ENCODE data around the gene MYO5A. TPM values are rescaled to one million over a fixed set of nuclear protein-coding genes. Genes with fewer than 3 reads are reported as not detected.

The MYO5A gene
- total RNA-seq, 1 experiment from 2014 or later, result 61.1 TPM

DNA sequence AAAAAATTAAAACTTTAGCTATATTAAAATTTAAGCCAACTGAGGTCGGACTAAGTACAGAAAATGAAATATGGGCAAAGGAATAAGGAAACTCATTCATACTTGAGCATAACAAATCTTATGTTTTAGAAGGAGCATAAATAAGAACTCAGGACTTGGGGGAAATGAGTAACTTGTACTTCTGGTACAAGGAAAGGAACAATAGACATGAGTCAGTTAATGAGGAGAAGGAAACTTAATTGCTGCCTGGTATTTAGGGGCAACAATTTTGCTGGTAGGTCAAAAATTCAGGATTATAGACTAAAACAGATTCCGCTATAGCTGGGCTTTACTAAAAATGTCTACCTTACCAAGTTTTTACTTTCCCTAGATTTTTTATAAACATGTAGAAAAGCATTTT, 113.1 kb downstream of the MYO5A start:
- DNase-seq (ENCODE audit: low read depth, low spot score), result no peak
- no peak for ATAC-seq
- intact Hi-C loops (cut with micrococcal nuclease; ENCODE audit: unreplicated experiment) (no loop called here), in situ Hi-C loops (cut with HindIII; ENCODE audit: low pct_unique_long_range_greater_than_20kb, low sequenced_read_pairs) (no loop called here)
- Histone ChIP-seq H3K4me3 (ENCODE audit: low read depth in 2 of 2, low read length in 2 of 2) (no peak overlapping the region), H3K9me3 (ENCODE audit: control insufficient read depth, insufficient read depth, low read depth, low read length) (no peaks in the 10 kb centered on the region), H3K4me1 (ENCODE audit: control insufficient read depth, insufficient read depth, low read length) (no peaks in the 10 kb centered on the region), H3K36me3 (ENCODE audit: control insufficient read depth, insufficient read depth, low read length) (no peaks in the 10 kb centered on the region; the same call in 1 of the 2 replicates), H3K27me3 (ENCODE audit: control insufficient read depth, insufficient read depth, low read length) (no peaks in the 10 kb centered on the region), H3K27ac (ENCODE audit: low read length) (no peak overlapping the region)
- ChIA-PET CTCF (no interaction called here), POLR2A (interaction anchor here (0.6 kb wide), 1 partner anchor 27 kb away, joined by 4 read pairs; no protein-coding TSS in a partner anchor)
- BruUV-seq (replicated peaks), result no TSS peak
- no peak for TF ChIP-seq REST (IDR thresholded peaks at IDR 0.05; ENCODE audit: insufficient read depth in 1 of 2, low read depth in 2 of 2, low read length in 1 of 2)
- no peak for TF ChIP-seq TCF7L2 (IDR thresholded peaks at IDR 0.05; ENCODE audit: low read depth, low read length)
- no peak for TF ChIP-seq CTCF (IDR thresholded peaks at IDR 0.05)
- no peak for TF ChIP-seq POLR2AphosphoS5 (IDR thresholded peaks at IDR 0.05; ENCODE audit: low read depth, low read length)
- no peak for TF ChIP-seq SIN3A (IDR thresholded peaks at IDR 0.05; ENCODE audit: borderline replicate concordance, insufficient read depth, low read depth, low read length)

DNA sequence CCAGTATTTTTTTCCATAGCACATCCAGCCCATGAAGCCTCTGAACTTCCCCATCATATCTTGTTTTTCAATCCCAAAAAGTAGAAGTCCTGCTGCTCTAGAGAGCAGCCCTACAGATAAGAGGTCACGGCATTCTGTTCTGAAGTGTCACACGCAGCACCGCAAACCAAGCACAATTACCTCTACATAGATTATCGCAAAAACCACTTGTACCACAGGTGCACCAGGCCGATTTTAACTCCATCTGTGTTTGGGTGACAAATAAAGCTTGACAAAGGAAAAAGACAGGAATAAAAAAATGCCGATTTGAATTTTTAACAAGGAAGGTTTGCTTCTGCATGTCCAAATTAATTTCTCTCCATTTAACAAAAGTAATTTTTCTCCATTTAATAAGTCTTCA, 113.7 kb downstream of the MYO5A start:
- POLR2A ChIA-PET, result no interaction called here

More for the DNA sequence above, 113.7 kb downstream of the MYO5A start:
- in situ Hi-C loops (cut with HindIII; ENCODE audit: low pct_unique_long_range_greater_than_20kb, low sequenced_read_pairs), result no loop called here
- no peaks in the 10 kb centered on the region for H3K9me3 ChIP-seq (ENCODE audit: control insufficient read depth, insufficient read depth, low read depth, low read length)
- H3K27me3 ChIP-seq (ENCODE audit: control insufficient read depth, insufficient read depth, low read length), result no peaks in the 10 kb centered on the region
- BruUV-seq (replicated peaks), result no TSS peak
- intact Hi-C loops (cut with micrococcal nuclease; ENCODE audit: unreplicated experiment), result no loop called here
- H3K36me3 ChIP-seq (ENCODE audit: control insufficient read depth, insufficient read depth, low read length), result no peaks in the 10 kb centered on the region; the same call in 1 of the 2 replicates
- H3K4me1 ChIP-seq (ENCODE audit: control insufficient read depth, insufficient read depth, low read length), result no peaks in the 10 kb centered on the region
- no peak for DNase-seq (ENCODE audit: low read depth, low spot score)
- no peak for ATAC-seq
- H3K27ac ChIP-seq (ENCODE audit: low read length), result no peak overlapping the region
- TF ChIP-seq REST (IDR thresholded peaks at IDR 0.05; ENCODE audit: insufficient read depth in 1 of 2, low read depth in 2 of 2, low read length in 1 of 2) (no peak), POLR2AphosphoS5 (IDR thresholded peaks at IDR 0.05; ENCODE audit: low read depth, low read length) (no peak), SIN3A (IDR thresholded peaks at IDR 0.05; ENCODE audit: borderline replicate concordance, insufficient read depth, low read depth, low read length) (no peak), TCF7L2 (IDR thresholded peaks at IDR 0.05; ENCODE audit: low read depth, low read length) (no peak), CTCF (IDR thresholded peaks at IDR 0.05) (no peak)
- H3K4me3 ChIP-seq (ENCODE audit: low read depth in 2 of 2, low read length in 2 of 2), result no peak overlapping the region
- CTCF ChIA-PET, result no interaction called here
